Activated CD8-positive, alpha-beta T cell treated with anti-CD3 and anti-CD28 coated beads for 36 hours (primary cell): Measurements from ENCODE around the gene RGS16. TPM values are rescaled to one million over a fixed set of nuclear protein-coding genes. Genes with fewer than 3 reads are reported as not detected.

Experiments used
- ATAC-seq: fragments of 200-7000 bp; cut with Tn5 transposase; one replicate; pipeline ENCODE4 v1.10.0; 2021; ENCODE audit warnings: mild to moderate bottlenecking, moderate library complexity
- CTCF ChIA-PET: fragments of 350-600 bp; sonication (Branson Sonifier 250); formaldehyde crosslinking; loops from one replicate; lab custom pipeline; 2021; ENCODE audit warnings: antibody characterized with exemption; lab: Charles Lee
- POLR2A ChIA-PET: fragments of 350-600 bp; sonication (Branson Sonifier 250); formaldehyde crosslinking; loops from one replicate; lab custom pipeline; 2021; ENCODE audit warnings: antibody characterized with exemption; lab: Charles Lee
- DNase-seq: peaks from one replicate; pipeline ENCODE4 v3.0.0-alpha.2; 2020
- H3K27ac Mint-ChIP-seq: one replicate; pipeline ENCODE4 v1.8.0; 2021; ENCODE audit warnings: mild to moderate bottlenecking, mixed read lengths
- H3K27me3 Mint-ChIP-seq: one replicate; pipeline ENCODE4 v1.8.0; 2021; ENCODE audit warnings: mixed read lengths
- H3K36me3 Mint-ChIP-seq: one replicate; pipeline ENCODE4 v1.8.0; 2021; ENCODE audit warnings: low read depth, mixed read lengths
- H3K4me1 Mint-ChIP-seq: one replicate; pipeline ENCODE4 v1.8.0; 2021; ENCODE audit warnings: low read depth, mixed read lengths
- H3K4me3 Mint-ChIP-seq: one replicate; pipeline ENCODE4 v1.8.0; 2021; ENCODE audit warnings: mild to moderate bottlenecking, moderate library complexity, mixed read lengths
- H3K9me3 Mint-ChIP-seq: one replicate; pipeline ENCODE4 v1.8.0; 2021; ENCODE audit warnings: mixed read lengths
- intact Hi-C: fragments of 100-400 bp; cut with micrococcal nuclease; formaldehyde crosslinking; loops from one replicate; pipeline ENCODE4 v1.10.0; 2022
- total RNA-seq, 2 experiments: library from RNA; stranded (reverse); gene quantifications; one replicate each; pipeline ENCODE4 v1.2.3, GENCODE V29; 2021
- TF ChIP-seq, protein P1 (sequence below): fragments of 200-600 bp; IDR thresholded peaks from one replicate; pipeline ENCODE4 v1.8.0; 2022; ENCODE audit warnings: antibody characterized with exemption, mild to moderate bottlenecking

Gene RGS16
- total RNA-seq, 2 experiments from 2014 or later = 33.8 to 35.6 TPM

DNA sequence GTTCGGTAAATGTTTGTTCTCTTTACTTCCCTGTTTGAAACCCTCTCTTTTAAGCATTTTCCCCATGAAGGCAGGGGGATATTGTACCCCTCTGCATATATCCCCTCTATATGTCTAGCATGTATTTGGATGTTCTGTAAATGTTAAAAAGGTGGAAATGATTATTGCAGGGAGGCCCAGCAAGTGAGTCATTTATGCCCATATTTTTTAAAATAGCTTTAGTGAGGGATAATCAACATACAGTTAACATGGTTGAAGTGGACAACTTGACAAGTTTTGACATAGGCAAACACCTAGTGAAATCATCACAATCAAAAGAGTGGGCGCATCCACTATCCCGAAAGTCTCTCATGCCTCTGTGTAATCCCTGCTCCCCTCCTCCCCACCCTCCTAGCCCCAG is 20.8 kb upstream of the RGS16 start:
- Mint-ChIP-seq H3K4me3 (no peak overlapping the region), H3K4me1 (peaks cover 74% of the 10 kb centered on the region), H3K27ac (no peak overlapping the region), H3K9me3 (peaks cover 6% of the 10 kb centered on the region), H3K36me3 (peaks cover 2% of the 10 kb centered on the region), H3K27me3 (peaks cover 7% of the 10 kb centered on the region)
- ATAC-seq (no peak), DNase-seq (no peak)
- ChIA-PET CTCF (interaction anchor here (0.7 to 3.3 kb wide), 4 partner anchors 9 to 92 kb away, joined by 3 to 13 read pairs (median 8); no protein-coding TSS in a partner anchor), POLR2A (interaction anchor here (7.9 kb wide), 1 partner anchor 10 kb away, joined by 68 read pairs; no protein-coding TSS in a partner anchor)
- TF ChIP-seq, protein P1, sequence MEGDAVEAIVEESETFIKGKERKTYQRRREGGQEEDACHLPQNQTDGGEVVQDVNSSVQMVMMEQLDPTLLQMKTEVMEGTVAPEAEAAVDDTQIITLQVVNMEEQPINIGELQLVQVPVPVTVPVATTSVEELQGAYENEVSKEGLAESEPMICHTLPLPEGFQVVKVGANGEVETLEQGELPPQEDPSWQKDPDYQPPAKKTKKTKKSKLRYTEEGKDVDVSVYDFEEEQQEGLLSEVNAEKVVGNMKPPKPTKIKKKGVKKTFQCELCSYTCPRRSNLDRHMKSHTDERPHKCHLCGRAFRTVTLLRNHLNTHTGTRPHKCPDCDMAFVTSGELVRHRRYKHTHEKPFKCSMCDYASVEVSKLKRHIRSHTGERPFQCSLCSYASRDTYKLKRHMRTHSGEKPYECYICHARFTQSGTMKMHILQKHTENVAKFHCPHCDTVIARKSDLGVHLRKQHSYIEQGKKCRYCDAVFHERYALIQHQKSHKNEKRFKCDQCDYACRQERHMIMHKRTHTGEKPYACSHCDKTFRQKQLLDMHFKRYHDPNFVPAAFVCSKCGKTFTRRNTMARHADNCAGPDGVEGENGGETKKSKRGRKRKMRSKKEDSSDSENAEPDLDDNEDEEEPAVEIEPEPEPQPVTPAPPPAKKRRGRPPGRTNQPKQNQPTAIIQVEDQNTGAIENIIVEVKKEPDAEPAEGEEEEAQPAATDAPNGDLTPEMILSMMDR = no peak
- intact Hi-C loops = no loop called here

DNA sequence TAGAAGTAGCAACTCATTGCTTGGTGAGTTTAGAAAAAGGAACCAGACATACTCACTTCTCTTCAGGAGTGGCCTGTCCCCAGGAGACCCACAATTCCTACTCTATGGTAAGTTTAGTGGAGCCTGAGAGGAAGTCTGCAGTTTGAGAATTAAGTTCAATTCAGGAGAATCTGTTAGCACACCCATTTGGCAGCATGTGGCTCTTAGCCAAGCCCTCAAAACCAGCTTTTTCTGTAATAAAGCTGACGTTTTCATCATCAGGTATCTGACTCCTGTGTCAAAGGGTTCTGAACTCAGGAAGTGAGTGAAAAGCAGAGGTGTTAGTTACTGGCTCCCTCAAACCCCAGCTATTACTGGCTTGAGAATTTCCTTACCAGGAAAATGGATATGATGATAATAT is 20.4 kb upstream of the RGS16 start:
- Mint-ChIP-seq H3K4me3 (no peak overlapping the region), H3K4me1 (peaks cover 70% of the 10 kb centered on the region), H3K27me3 (peaks cover 7% of the 10 kb centered on the region), H3K9me3 (peaks cover 6% of the 10 kb centered on the region), H3K27ac (peak overlapping the region; percentile 7), H3K36me3 (peaks cover 2% of the 10 kb centered on the region)
- POLR2A ChIA-PET = interaction anchor here (7.9 kb wide), 1 partner anchor 9 kb away, joined by 68 read pairs; no protein-coding TSS in a partner anchor
- DNase-seq (peak; percentile 41), ATAC-seq (peak; percentile 18)
- intact Hi-C loops = no loop called here
- CTCF ChIA-PET = interaction anchor here (0.7 to 3.3 kb wide), 5 partner anchors 8 to 92 kb away, joined by 3 to 13 read pairs (median 6); no protein-coding TSS in a partner anchor
- TF ChIP-seq, protein P1 = no peak

DNA sequence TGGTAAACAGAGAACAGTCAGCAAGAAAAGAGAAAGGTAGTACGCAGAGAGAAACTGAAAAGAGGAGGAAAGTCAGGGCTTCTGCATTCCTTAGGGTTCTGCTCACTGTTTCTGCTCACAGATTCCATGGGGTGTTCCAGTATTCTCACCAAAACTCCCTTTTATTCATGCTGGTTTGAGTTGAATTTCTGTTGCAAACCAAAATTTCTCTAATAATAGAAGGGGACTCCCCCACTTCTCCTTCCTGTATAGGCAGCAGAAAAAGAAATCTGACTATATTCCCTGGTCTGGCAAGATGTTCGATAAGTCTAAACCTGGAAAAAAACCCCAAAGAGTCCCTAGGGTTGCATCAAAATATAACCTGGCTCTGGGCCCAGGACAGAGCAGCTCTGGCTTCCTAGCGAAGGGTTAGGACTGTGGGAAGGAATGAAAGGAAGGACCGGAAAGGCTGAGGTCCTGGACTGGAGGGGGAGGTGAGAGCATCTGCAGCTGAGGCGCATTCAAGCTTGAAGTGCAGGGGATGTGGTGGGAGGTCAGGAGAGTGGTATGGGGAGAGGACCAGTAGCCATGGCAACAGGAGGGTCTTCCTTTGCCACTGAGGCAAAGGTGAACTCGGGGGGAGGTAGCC is 18.8 kb upstream of the RGS16 start:
- CTCF ChIA-PET = interaction anchor here (1.7 to 3.3 kb wide), 2 partner anchors 25 to 27 kb away, joined by 6 to 13 read pairs; no protein-coding TSS in a partner anchor
- intact Hi-C loops = no loop called here
- H3K27ac Mint-ChIP-seq = no peak overlapping the region
- POLR2A ChIA-PET = interaction anchor here (1.1 to 7.9 kb wide), 3 partner anchors 8 to 20 kb away, joined by 3 to 68 read pairs (median 8); no protein-coding TSS in a partner anchor
- H3K4me3 Mint-ChIP-seq = no peak overlapping the region
- peaks cover 16% of the 10 kb centered on the region for H3K27me3 Mint-ChIP-seq
- TF ChIP-seq, protein P1 = no peak
- DNase-seq (no peak), ATAC-seq (no peak)
- H3K36me3 Mint-ChIP-seq = peaks cover 5% of the 10 kb centered on the region
- H3K4me1 Mint-ChIP-seq = peaks cover 79% of the 10 kb centered on the region
- H3K9me3 Mint-ChIP-seq = peaks cover 6% of the 10 kb centered on the region

DNA sequence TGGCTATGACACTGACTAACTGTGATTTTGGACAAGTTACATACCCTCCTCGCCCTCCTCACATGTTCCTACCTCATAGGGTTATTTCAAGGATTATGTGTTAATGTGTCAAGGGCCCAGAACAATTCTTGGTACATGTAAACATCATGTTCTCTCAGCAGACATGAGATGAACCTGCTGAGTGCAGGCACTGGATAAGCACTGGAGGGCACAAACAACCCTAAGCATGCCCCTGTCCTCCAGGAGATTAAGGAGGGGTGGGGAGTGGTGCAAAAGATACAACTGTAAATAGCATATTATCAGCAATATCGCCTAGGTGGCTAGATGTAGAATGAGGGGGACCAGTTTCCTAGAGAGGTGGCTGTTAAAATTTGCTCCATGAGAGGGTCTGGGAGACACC is 17.7 kb upstream of the RGS16 start:
- Mint-ChIP-seq H3K27me3 (peaks cover 11% of the 10 kb centered on the region), H3K36me3 (peaks cover 5% of the 10 kb centered on the region), H3K27ac (no peak overlapping the region), H3K4me3 (no peak overlapping the region), H3K4me1 (peaks cover 88% of the 10 kb centered on the region), H3K9me3 (peaks cover 6% of the 10 kb centered on the region)
- CTCF ChIA-PET = interaction anchor here (2.2 kb wide), 1 partner anchor 160 kb away, joined by 8 read pairs; no protein-coding TSS in a partner anchor
- intact Hi-C loops = no loop called here
- no peak for DNase-seq
- TF ChIP-seq, protein P1 = no peak
- no peak for ATAC-seq
- POLR2A ChIA-PET = interaction anchor here (1.5 kb wide), 1 partner anchor 21 kb away, joined by 6 read pairs; no protein-coding TSS in a partner anchor
